K562 (cell line): Measurements from ENCODE around the gene USH2A.

Experiments
- ELF1 ChIP-seq: fragments of 200-800 bp; sonication (Bioruptor generic); IDR thresholded peaks from 2 replicates; pipeline ENCODE4 v1.6.1; 2016; ENCODE audit warnings: missing genetic modification characterization, missing compliant biosample characterization
- EZH2 ChIP-seq: IDR thresholded peaks from 2 replicates; pipeline ENCODE4 v1.6.1; 2012; ENCODE audit warnings: low read depth, mild to moderate bottlenecking, inconsistent platforms, low read length, borderline replicate concordance
- FOXA1 ChIP-seq: fragments of 450-650 bp; IDR thresholded peaks from 2 replicates; pipeline ENCODE4 v1.6.1; 2016; ENCODE audit warnings: mild to moderate bottlenecking, borderline replicate concordance
- HINFP ChIP-seq: fragments of 450-650 bp; conservative IDR thresholded peaks from 2 replicates; pipeline ENCODE4 v1.6.1; 2016; ENCODE audit warnings: missing genetic modification characterization, low read depth, mild to moderate bottlenecking, control low read depth, missing compliant biosample characterization
- MAX ChIP-seq: sonication (generic); formaldehyde crosslinking; IDR thresholded peaks from 2 replicates; pipeline ENCODE4 v1.9.0; 2022; ENCODE audit warnings: mild to moderate bottlenecking, missing genetic modification reagents
- SMARCC2 ChIP-seq: fragments of 450-650 bp; IDR thresholded peaks from 2 replicates; pipeline ENCODE4 v1.6.1; 2017; ENCODE audit warnings: antibody characterized with exemption, moderate library complexity, mild to moderate bottlenecking, low read depth
- SNAPC5 ChIP-seq: fragments of 250-450 bp; sonication (Bioruptor Pico); IDR thresholded peaks from 2 replicates; pipeline ENCODE4 v1.8.0; 2021; ENCODE audit warnings: moderate library complexity, mild to moderate bottlenecking, inconsistent platforms
- TEAD4 ChIP-seq, 2 experiments: sonication (generic) in 1 of 2; formaldehyde crosslinking in 1 of 2; IDR thresholded peaks; 2 replicates each; pipeline versions ENCODE4 v1.6.1 to v1.8.0; 2012 to 2022; ENCODE audit warnings: borderline replicate concordance in 1 of 2, inconsistent platforms in 1 of 2, low read length in 1 of 2, mild to moderate bottlenecking in 1 of 2, missing genetic modification reagents in 1 of 2
- ZBTB8A ChIP-seq: fragments of 450-650 bp; IDR thresholded peaks from 2 replicates; pipeline ENCODE4 v1.6.1; 2018; ENCODE audit warnings: mild to moderate bottlenecking, moderate library complexity; ENCODE audit not compliant: partially characterized antibody
- ZFP91 ChIP-seq: sonication (generic); formaldehyde crosslinking; IDR thresholded peaks from 2 replicates; pipeline ENCODE4 v1.8.0; 2022; ENCODE audit warnings: mild to moderate bottlenecking, missing genetic modification reagents
- ZNF140 ChIP-seq: fragments of 250-450 bp; sonication (Bioruptor Pico); IDR thresholded peaks from 2 replicates; pipeline ENCODE4 v1.8.0; 2021; ENCODE audit warnings: moderate library complexity, mild to moderate bottlenecking, inconsistent platforms

- TF ChIP-seq ZNF140 (CRISPR knock-in tag) (no peak), MAX (CRISPR knock-in tag) (no peak), EZH2 (no peak), ZBTB8A (no peak), SMARCC2 (no peak), FOXA1 (no peak), ELF1 (no peak), SNAPC5 (CRISPR knock-in tag) (no peak), HINFP (no peak), TEAD4 (IDR thresholded peaks at IDR 0.05; ENCODE audit: low read length) (no peak), TEAD4 (CRISPR knock-in tag; IDR thresholded peaks at IDR 0.05; ENCODE audit: borderline replicate concordance) (no peak), ZFP91 (no peak)
These were observed 56.3 kb downstream of the USH2A start for GRCh38 chr1:216366979-216367378.
